Measurements from ENCODE around the gene DNAJB13. TPM values are rescaled to one million over a fixed set of nuclear protein-coding genes. Genes with fewer than 3 reads are reported as not detected.

DNAJB13 gene
- total RNA-seq, 4 donors from 2014 or later: not detected

GRCh38 chr11:73949912-73950311 lies 914 bp upstream of the DNAJB13 start:
- no peak for TF ChIP-seq POLR2A (IDR thresholded peaks at IDR 0.05)
- no peak for TF ChIP-seq CTCF (IDR thresholded peaks at IDR 0.05)
- TF ChIP-seq EP300 (IDR thresholded peaks at IDR 0.05): no peak
- TF ChIP-seq POLR2AphosphoS5 (IDR thresholded peaks at IDR 0.05): no peak

GRCh38 chr11:73951797-73952196 lies 971 bp downstream of the DNAJB13 start:
- H3K9me3 ChIP-seq: no peaks in the 10 kb centered on the region
- 93 to 96% methylated on average over 7 of the region's 7 CpGs for WGBS, 2 donors (ENCODE audit: low coverage in 1 of 2)
- H3K27ac ChIP-seq: no peak overlapping the region
- H3K27me3 ChIP-seq: peaks cover 1% of the 10 kb centered on the region
- TF ChIP-seq POLR2A (IDR thresholded peaks at IDR 0.05) (no peak), POLR2AphosphoS5 (IDR thresholded peaks at IDR 0.05) (no peak), EP300 (IDR thresholded peaks at IDR 0.05) (no peak), CTCF (IDR thresholded peaks at IDR 0.05) (no peak)
- no peak for ATAC-seq
- H3K36me3 ChIP-seq: no peaks in the 10 kb centered on the region
- no peak overlapping the region for H3K4me3 ChIP-seq
- no peaks in the 10 kb centered on the region for H3K4me1 ChIP-seq

More at GRCh38 chr11:73949912-73950311, 914 bp upstream of the DNAJB13 start:
- Histone ChIP-seq H3K4me1 (no peaks in the 10 kb centered on the region), H3K27me3 (no peaks in the 10 kb centered on the region), H3K36me3 (no peaks in the 10 kb centered on the region), H3K27ac (no peak overlapping the region), H3K9me3 (no peaks in the 10 kb centered on the region), H3K4me3 (no peak overlapping the region)
- ATAC-seq: no peak
- 76 to 90% methylated on average over 4 to 5 of the region's 5 CpGs for WGBS, 2 donors (ENCODE audit: low coverage in 1 of 2)

GRCh38 chr11:73956876-73957653 lies 6.2 kb downstream of the DNAJB13 start:
- TF ChIP-seq POLR2A (IDR thresholded peaks at IDR 0.05) (no peak), EP300 (IDR thresholded peaks at IDR 0.05) (no peak), CTCF (IDR thresholded peaks at IDR 0.05) (no peak), POLR2AphosphoS5 (IDR thresholded peaks at IDR 0.05) (no peak)
- Histone ChIP-seq H3K27ac (no peak overlapping the region), H3K36me3 (no peaks in the 10 kb centered on the region), H3K4me3 (no peak overlapping the region), H3K4me1 (no peaks in the 10 kb centered on the region), H3K9me3 (no peaks in the 10 kb centered on the region), H3K27me3 (peaks cover 12% of the 10 kb centered on the region)
- no peak for ATAC-seq
- 23 to 49% methylated on average over 5 to 17 of the region's 29 CpGs for WGBS, 2 donors (ENCODE audit: low coverage in 1 of 2)

DNA sequence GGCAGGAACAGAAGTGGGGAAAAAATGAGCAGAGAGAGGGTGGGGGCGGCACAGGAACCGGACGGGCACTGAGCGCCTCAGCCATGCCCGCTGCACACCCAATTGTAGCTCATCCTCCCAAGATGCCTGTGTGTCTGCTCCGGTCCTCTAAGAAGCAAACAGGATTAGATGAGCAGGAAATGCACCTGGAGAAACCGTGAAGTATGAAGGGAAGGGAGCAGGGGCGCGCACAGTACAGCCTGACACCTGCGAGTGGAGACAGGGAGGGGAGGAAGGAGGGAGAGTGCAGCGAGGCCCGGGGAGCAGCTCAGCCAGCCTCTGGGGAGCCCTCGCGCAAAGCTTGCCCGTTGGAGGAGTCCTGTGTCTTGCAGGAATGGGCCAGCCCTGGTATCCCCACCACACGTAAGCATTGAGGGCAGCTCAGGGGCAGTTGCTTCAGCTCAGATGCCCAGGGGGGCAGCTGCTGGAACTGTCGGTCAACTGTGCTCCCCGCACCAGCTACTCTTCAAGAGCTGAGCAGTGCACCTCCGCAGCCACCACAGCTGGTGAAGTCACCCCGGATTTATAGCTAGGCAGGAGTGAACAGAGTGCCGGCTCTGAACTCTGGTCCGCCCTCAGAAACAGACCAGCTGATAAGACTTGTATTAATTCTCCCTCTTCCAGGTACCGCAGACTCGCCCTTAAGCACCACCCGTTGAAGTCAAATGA lies 7.0 kb downstream of the DNAJB13 start:
- WGBS, 2 donors (ENCODE audit: low coverage in 1 of 2): 46 to 55% methylated on average over 8 to 11 of the region's 25 CpGs
- ATAC-seq: no peak

GRCh38 chr11:73958521-73959141 lies 7.8 kb downstream of the DNAJB13 start:
- ATAC-seq: no peak
- no peak for TF ChIP-seq CTCF (IDR thresholded peaks at IDR 0.05)
- no peak for TF ChIP-seq POLR2AphosphoS5 (IDR thresholded peaks at IDR 0.05)
- TF ChIP-seq POLR2A (IDR thresholded peaks at IDR 0.05): no peak
- no peak for TF ChIP-seq EP300 (IDR thresholded peaks at IDR 0.05)
- WGBS, 2 donors (ENCODE audit: low coverage in 1 of 2): 81 to 100% methylated on average over 1 to 7 of the region's 18 CpGs

More for the DNA sequence above, 7.0 kb downstream of the DNAJB13 start:
- Histone ChIP-seq H3K27ac (no peak overlapping the region), H3K4me3 (no peak overlapping the region), H3K4me1 (no peaks in the 10 kb centered on the region), H3K9me3 (no peaks in the 10 kb centered on the region), H3K36me3 (no peaks in the 10 kb centered on the region), H3K27me3 (peaks cover 12% of the 10 kb centered on the region)
- TF ChIP-seq POLR2AphosphoS5 (IDR thresholded peaks at IDR 0.05): no peak
- no peak for TF ChIP-seq EP300 (IDR thresholded peaks at IDR 0.05)
- no peak for TF ChIP-seq POLR2A (IDR thresholded peaks at IDR 0.05)

More at GRCh38 chr11:73958521-73959141, 7.8 kb downstream of the DNAJB13 start:
- peaks cover 16% of the 10 kb centered on the region for H3K27me3 ChIP-seq
- H3K27ac ChIP-seq: no peak overlapping the region
- H3K4me3 ChIP-seq: no peak overlapping the region
- no peaks in the 10 kb centered on the region for H3K4me1 ChIP-seq
- H3K36me3 ChIP-seq: no peaks in the 10 kb centered on the region
- H3K9me3 ChIP-seq: no peaks in the 10 kb centered on the region

All from gastroesophageal sphincter (tissue), 4 donors.